Uterus (tissue), 4 donors: ENCODE measurements around the gene PLXNB3. TPM values are rescaled to one million over a fixed set of nuclear protein-coding genes. Genes with fewer than 3 reads are reported as not detected.

Experiments
- DNase-seq, 2 donors: peaks; one replicate each; pipeline ENCODE4 v3.0.0-alpha.2; 2019 to 2020
- H3K27ac ChIP-seq, 2 donors: fragments of 200-600 bp; sonication (generic); 1 replicate in 1 of 2; 2 replicates in 1 of 2; pipeline ENCODE4 v1.5.1; 2016 to 2018
- H3K27me3 ChIP-seq, 2 donors: fragments of 200-600 bp; sonication (generic); one replicate each; pipeline ENCODE4 v1.5.1; 2018 to 2019; ENCODE audit warnings: control low read depth in 1 of 2
- H3K36me3 ChIP-seq, 2 donors: fragments of 200-600 bp; sonication (generic); one replicate each; pipeline ENCODE4 v1.5.1; 2019; ENCODE audit warnings: control low read depth in 1 of 2
- H3K4me1 ChIP-seq, 2 donors: fragments of 200-600 bp; sonication (generic); one replicate each; pipeline ENCODE4 v1.5.1; 2018 to 2019; ENCODE audit warnings: control low read depth in 1 of 2
- H3K4me3 ChIP-seq, 2 donors: fragments of 200-600 bp; sonication (generic); 1 replicate in 1 of 2; 2 replicates in 1 of 2; pipeline ENCODE4 v1.5.1; 2018 to 2019; ENCODE audit warnings: mild to moderate bottlenecking in 1 of 2
- H3K9me3 ChIP-seq, 2 donors: fragments of 200-600 bp; sonication (generic); one replicate each; pipeline ENCODE4 v1.5.1; 2019; ENCODE audit warnings: control low read depth in 1 of 2
- CTCF ChIP-seq, 4 experiments: fragments of 200-600 bp in 2 of 4; fragments of 450-650 bp in 2 of 4; sonication (generic) in 2 of 4; IDR thresholded peaks; one replicate each; pipeline ENCODE4 v1.5.1; 2016 to 2019; ENCODE audit warnings: antibody characterized with exemption in 4 of 4, mild to moderate bottlenecking in 2 of 4, moderate library complexity in 1 of 4
- POLR2A ChIP-seq, 2 donors: fragments of 450-650 bp; IDR thresholded peaks; one replicate each; pipeline ENCODE4 v1.6.1; 2016; ENCODE audit warnings: antibody characterized with exemption in 2 of 2, mild to moderate bottlenecking in 1 of 2, moderate library complexity in 1 of 2
- intact Hi-C: fragments of 100-400 bp; cut with DNase I; formaldehyde crosslinking; loops from one replicate; pipeline ENCODE4 v1.15.1; 2023; ENCODE audit warnings: low total_unique reads
- total RNA-seq, 4 donors: library from RNA; depleted of rRNA in 3 of 4; stranded (reverse); fragments of >200 nt in 3 of 4; gene quantifications; one replicate each; pipeline versions ENCODE4 v1.1.0 to v1.2.4, GENCODE V29; 2014 to 2023
- donor health status: DM: yes; HTN: yes; CAD: no.

The PLXNB3 gene
- total RNA-seq, 4 donors from 2014 or later = 1.5 to 50.7 (median 5.1) TPM

GRCh38 chrX:153774576-153775292 is 10.7 kb downstream of the PLXNB3 start:
- Histone ChIP-seq H3K4me3 (no peak overlapping the region), H3K27ac (no peak overlapping the region), H3K9me3 (no peaks in the 10 kb centered on the region), H3K4me1 (no peaks in the 10 kb centered on the region), H3K27me3 (no peaks in the 10 kb centered on the region), H3K36me3 (no peaks in the 10 kb centered on the region)
- TF ChIP-seq POLR2A (IDR thresholded peaks at IDR 0.05) (no peak), CTCF (IDR thresholded peaks at IDR 0.05) (no peak)
- intact Hi-C loops = no loop called here
- no peak for DNase-seq

GRCh38 chrX:153775293-153776119 is 11.5 kb downstream of the PLXNB3 start:
- Histone ChIP-seq H3K4me1 (peaks cover 0 to under 1% of the 10 kb centered on the region in 2 donors), H3K36me3 (no peaks in the 10 kb centered on the region), H3K9me3 (no peaks in the 10 kb centered on the region), H3K27ac (no peak overlapping the region), H3K4me3 (no peak overlapping the region), H3K27me3 (no peaks in the 10 kb centered on the region)
- no peak for TF ChIP-seq POLR2A (IDR thresholded peaks at IDR 0.05)
- DNase-seq = no peak
- intact Hi-C loops = no loop called here

DNA sequence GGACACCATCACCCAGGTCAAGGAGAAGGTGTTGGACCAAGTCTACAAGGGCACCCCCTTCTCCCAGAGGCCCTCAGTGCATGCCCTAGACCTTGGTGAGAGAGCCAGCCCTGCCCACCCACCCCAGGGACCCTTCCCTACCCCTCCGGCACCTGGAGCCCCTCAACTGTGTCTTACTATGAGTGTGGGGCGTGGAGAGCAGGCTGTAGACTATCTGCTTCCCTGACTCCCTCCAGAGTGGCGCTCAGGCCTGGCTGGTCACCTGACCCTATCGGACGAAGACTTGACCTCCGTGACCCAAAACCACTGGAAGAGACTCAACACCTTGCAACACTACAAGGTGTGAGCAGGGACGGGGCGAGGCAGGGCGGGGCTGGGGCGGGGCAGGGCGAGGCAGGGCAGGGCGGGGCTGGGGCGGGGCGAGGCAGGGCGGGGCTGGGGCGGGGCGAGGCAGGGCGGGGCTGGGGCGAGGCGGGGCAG is 12.1 kb downstream of the PLXNB3 start:
- H3K4me1 ChIP-seq = peaks cover 0 to 3% of the 10 kb centered on the region in 2 donors
- no peaks in the 10 kb centered on the region for H3K27me3 ChIP-seq
- no peaks in the 10 kb centered on the region for H3K9me3 ChIP-seq
- TF ChIP-seq POLR2A (IDR thresholded peaks at IDR 0.05) (no peak), CTCF (IDR thresholded peaks at IDR 0.05) (no peak)
- DNase-seq = no peak
- H3K27ac ChIP-seq = no peak overlapping the region
- H3K36me3 ChIP-seq = no peaks in the 10 kb centered on the region
- intact Hi-C loops = no loop called here
- no peak overlapping the region for H3K4me3 ChIP-seq

GRCh38 chrX:153776611-153777045 is 12.6 kb downstream of the PLXNB3 start:
- no peak for DNase-seq
- H3K4me3 ChIP-seq = no peak overlapping the region
- no peak overlapping the region for H3K27ac ChIP-seq
- peaks cover 0 to 3% of the 10 kb centered on the region in 2 donors for H3K4me1 ChIP-seq
- no peaks in the 10 kb centered on the region for H3K9me3 ChIP-seq
- TF ChIP-seq POLR2A (IDR thresholded peaks at IDR 0.05) = no peak
- no peak for TF ChIP-seq CTCF (IDR thresholded peaks at IDR 0.05)
- intact Hi-C loops = no loop called here
- no peaks in the 10 kb centered on the region for H3K27me3 ChIP-seq
- no peaks in the 10 kb centered on the region for H3K36me3 ChIP-seq

- Histone ChIP-seq H3K36me3 (no peaks in the 10 kb centered on the region), H3K4me1 (peaks cover 0 to 3% of the 10 kb centered on the region in 2 donors), H3K9me3 (no peaks in the 10 kb centered on the region), H3K27ac (no peak overlapping the region), H3K27me3 (no peaks in the 10 kb centered on the region), H3K4me3 (no peak overlapping the region)
- intact Hi-C loops = no loop called here
- no peak for TF ChIP-seq CTCF (IDR thresholded peaks at IDR 0.05)
- no peak for DNase-seq
These were observed 13.4 kb downstream of the PLXNB3 start for GRCh38 chrX:153777261-153778090.
